GM19455 (cell line): ENCODE results near the gene REXO1.

ENCODE experiments used
- ATAC-seq: cut with Tn5 transposase; IDR thresholded peaks from one replicate; pipeline ENCODE4 v1.9.1; 2021; ENCODE audit not compliant: unreplicated experiment

REXO1 gene

DNA sequence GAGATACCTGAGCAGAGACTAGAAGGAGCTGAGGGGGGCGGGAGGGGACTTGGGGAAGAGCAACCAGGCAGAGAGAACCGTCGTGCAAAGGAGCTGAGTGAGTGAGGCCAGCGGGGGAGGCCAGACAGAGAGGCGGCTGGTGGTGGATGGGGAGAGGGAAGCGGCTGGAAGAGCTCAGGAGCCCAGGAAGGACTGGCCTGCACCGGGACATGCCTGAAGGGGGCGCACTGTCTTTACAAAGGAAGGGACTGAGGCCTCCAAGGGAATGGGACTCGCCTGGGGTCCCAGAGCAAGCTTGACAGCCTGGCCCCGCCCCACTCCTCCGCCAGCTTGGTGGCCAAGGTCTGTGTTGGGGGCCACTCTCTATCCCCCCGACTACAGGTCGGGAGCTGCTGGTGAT lies 80.0 kb downstream of the REXO1 start:
- ATAC-seq: no peak

DNA sequence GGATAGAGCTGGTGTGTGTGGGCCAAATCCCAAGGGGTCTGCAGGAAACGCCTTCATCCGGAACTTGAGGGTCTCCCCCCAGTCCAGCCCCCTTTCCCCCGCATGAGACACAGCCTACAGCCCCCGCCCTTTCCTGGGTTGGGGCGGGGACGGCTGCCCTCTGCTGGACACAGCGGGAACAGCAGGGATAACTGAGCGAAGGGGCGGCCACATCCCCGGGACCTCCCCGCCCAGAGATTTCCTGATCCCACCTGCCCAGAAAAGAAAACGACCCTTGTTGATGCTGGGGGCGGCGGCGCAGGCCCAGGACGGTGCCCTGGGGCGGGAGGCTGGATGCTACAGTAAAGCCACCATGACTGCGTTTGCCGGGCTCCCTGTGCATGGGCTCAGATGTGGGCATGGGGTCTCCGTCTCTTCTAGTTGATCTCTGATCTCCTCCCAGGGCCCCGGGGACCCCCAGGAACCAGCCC lies 80.8 kb downstream of the REXO1 start:
- no peak for ATAC-seq

DNA sequence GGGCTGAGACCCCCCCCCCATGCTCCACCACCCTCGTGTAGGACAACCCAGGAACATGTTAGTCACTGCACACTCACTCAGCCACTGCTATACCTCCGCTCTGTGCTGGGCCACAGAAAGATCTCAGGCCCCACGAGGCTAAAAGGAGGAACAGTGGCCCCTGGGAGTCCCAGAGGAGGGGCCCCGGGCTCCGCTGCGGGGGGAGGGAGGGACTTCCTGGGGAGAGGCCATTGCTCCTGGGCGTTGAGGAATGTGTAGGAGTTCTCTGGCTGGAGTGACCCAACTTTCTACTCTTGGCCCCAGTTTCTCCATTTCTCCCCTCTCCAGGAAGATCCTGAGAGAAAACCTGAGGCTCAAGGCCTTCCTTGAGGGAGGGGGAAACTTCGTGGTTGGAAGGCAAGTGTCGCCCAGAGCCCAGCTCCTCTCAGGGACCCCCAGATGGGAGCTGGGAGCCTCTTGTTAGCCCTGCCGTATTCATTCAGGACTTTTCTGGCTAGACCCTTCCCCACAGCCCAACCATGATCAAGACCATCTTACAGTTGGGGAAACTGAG lies 81.4 kb downstream of the REXO1 start:
- ATAC-seq: no peak

DNA sequence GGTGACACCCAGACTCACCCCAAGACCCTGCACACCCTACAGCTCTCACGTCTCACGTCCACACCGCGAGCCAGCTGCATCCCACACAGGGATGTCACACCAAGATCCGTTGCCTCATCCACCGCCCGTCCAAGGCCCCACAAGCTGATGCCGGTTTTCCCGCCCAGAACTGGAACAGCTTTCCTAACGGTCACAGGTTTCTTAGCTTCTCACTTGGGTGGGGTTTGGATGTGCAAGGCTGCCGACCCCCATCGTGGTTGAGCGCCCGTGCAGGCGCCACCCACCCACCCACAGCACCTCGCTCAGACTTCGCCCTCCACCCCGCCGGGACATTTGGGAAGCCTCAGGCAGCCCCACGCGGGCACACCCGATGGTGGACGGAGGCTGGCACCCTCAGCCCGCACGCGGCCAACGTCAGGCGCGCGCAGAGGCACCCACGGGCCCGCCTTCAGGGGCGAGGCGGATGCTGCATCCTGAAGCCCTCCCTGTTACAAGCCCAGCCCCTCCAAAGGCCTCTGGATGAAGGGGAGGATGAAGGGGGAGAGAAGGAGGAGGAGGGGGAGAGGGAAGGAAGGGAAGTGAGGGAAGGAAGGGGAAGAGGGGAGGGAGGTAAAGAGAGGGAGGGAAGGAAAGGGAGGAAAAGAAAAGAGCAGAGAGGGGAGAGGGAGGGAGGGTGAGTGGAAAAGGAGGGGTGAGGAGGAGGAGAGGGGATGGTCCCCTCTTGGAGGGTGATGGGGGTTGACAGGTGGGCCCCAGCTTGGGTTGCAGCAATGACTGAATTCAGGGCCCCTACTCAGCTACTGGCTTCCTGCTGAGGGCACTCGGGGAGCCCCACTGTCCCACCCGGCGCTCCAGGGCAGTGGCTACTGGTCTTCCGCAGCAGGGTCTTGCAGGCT lies 82.1 kb downstream of the REXO1 start:
- no peak for ATAC-seq
